Fibroblast of lung (primary cell): ENCODE results near the gene SP4. TPM values are rescaled to one million over a fixed set of nuclear protein-coding genes. Genes with fewer than 3 reads are reported as not detected.

Source experiments
- DNase-seq, 2 donors: peaks; one replicate each; pipeline versions ENCODE4 v3.0.0 to v3.0.0-alpha.2; 2010; ENCODE audit warnings: low read depth in 2 of 2
- H2AFZ ChIP-seq: 2 replicates; pipeline ENCODE4 v1.5.1; 2012; ENCODE audit warnings: low read length, control low read depth, inconsistent platforms
- H3K27ac ChIP-seq: 2 replicates; pipeline ENCODE4 v1.5.1; 2011; ENCODE audit warnings: low read length, control low read depth; ENCODE audit not compliant: insufficient read depth
- H3K27me3 ChIP-seq: 2 replicates; pipeline ENCODE4 v1.5.1; 2011; ENCODE audit warnings: mild to moderate bottlenecking, low read length; ENCODE audit not compliant: control insufficient read depth, insufficient read depth
- H3K36me3 ChIP-seq: 2 replicates; pipeline ENCODE4 v1.5.1; 2011; ENCODE audit warnings: low read length; ENCODE audit not compliant: control insufficient read depth, insufficient read depth
- H3K4me1 ChIP-seq: 2 replicates; pipeline ENCODE4 v1.5.1; 2011; ENCODE audit warnings: low read length; ENCODE audit not compliant: control insufficient read depth, insufficient read depth; ENCODE audit errors: extremely low read depth
- H3K4me2 ChIP-seq: 2 replicates; pipeline ENCODE4 v1.5.1; 2011; ENCODE audit warnings: low read length, control low read depth; ENCODE audit not compliant: insufficient read depth; ENCODE audit errors: extremely low read depth
- H3K4me3 ChIP-seq, 4 experiments: fragments of 200-600 bp in 1 of 4; sonication (generic) in 1 of 4; replicated peaks in 1 of 4; 2 replicates each; pipeline ENCODE4 v1.5.1; 2011 to 2016; ENCODE audit warnings: low read length in 4 of 4, low read depth in 3 of 4, mild to moderate bottlenecking in 3 of 4, control low read depth in 2 of 4, inconsistent platforms in 1 of 4, mixed read lengths in 1 of 4; ENCODE audit not compliant: insufficient read depth in 1 of 4; ENCODE audit errors: control extremely low read depth in 1 of 4
- H3K79me2 ChIP-seq: 2 replicates; pipeline ENCODE4 v1.5.1; 2012; ENCODE audit warnings: mild to moderate bottlenecking, low read length, inconsistent platforms; ENCODE audit not compliant: control insufficient read depth, insufficient read depth
- H3K9ac ChIP-seq: 2 replicates; pipeline ENCODE4 v1.5.1; 2011; ENCODE audit warnings: mild to moderate bottlenecking, low read length, control low read depth; ENCODE audit not compliant: insufficient read depth
- H3K9me3 ChIP-seq: 2 replicates; pipeline ENCODE4 v1.5.1; 2012; ENCODE audit warnings: low read depth, low read length; ENCODE audit not compliant: control insufficient read depth, insufficient read depth
- H4K20me1 ChIP-seq: 2 replicates; pipeline ENCODE4 v1.5.1; 2011; ENCODE audit warnings: low read length; ENCODE audit not compliant: control insufficient read depth, insufficient read depth; ENCODE audit errors: extremely low read depth
- CTCF ChIP-seq, 2 donors: IDR thresholded peaks in 1 of 2; conservative IDR thresholded peaks in 1 of 2; 1 replicate in 1 of 2; 2 replicates in 1 of 2; pipeline ENCODE4 v1.5.1; 2011 to 2012; ENCODE audit warnings: low read length in 2 of 2, control low read depth in 1 of 2, inconsistent platforms in 1 of 2, low read depth in 1 of 2, mild to moderate bottlenecking in 1 of 2
- EZH2 ChIP-seq: IDR thresholded peaks from 2 replicates; pipeline ENCODE4 v1.5.1; 2012; ENCODE audit warnings: low read length, control low read depth, mild to moderate bottlenecking; ENCODE audit errors: missing control alignments
- polyA plus RNA-seq, 2 donors: library from polyadenylated mRNA; depleted of rRNA in 1 of 2; stranded (reverse) in 1 of 2; unstranded in 1 of 2; fragments of >200 nt; gene quantifications; 2 replicates each; pipeline ENCODE4 v1.2.1, GENCODE V29; 2011 to 2012; ENCODE audit warnings: missing spikeins in 1 of 2
- total RNA-seq: library from RNA; depleted of rRNA; stranded (reverse); fragments of >200 nt; gene quantifications from 2 replicates; pipeline ENCODE4 v1.2.1, GENCODE V29; 2014

SP4 gene
- total and polyA plus RNA-seq, 2 donors (not counting 1 experiment from before 2014, with no cell fraction given) = 2.9 to 8.8 TPM

- no peaks in the 10 kb centered on the region for H3K4me1 ChIP-seq
These were observed 717 bp downstream of the SP4 start for GRCh38 chr7:21428659-21428941.

GRCh38 chr7:21429021-21429420 lies 1.1 kb downstream of the SP4 start:
- Histone ChIP-seq H3K9ac (no peak overlapping the region), H3K4me3 (peak overlapping the region; percentile 62 to 88 (median 80)), H3K27ac (no peak overlapping the region), H4K20me1 (no peaks in the 10 kb centered on the region), H3K9me3 (no peaks in the 10 kb centered on the region), H3K79me2 (no peaks in the 10 kb centered on the region), H3K4me2 (peak overlapping the region; percentile 76), H3K27me3 (no peaks in the 10 kb centered on the region), H3K36me3 (no peaks in the 10 kb centered on the region), H2AFZ (no peak overlapping the region), H3K4me1 (no peaks in the 10 kb centered on the region)
- DNase-seq = no peak
- no peak for TF ChIP-seq CTCF (conservative IDR thresholded peaks at IDR 0.05 in 1 of 2, IDR thresholded peaks at IDR 0.05 in 1 of 2; ENCODE audit: low read depth in 1 of 2, low read length in 2 of 2)
- TF ChIP-seq EZH2 = no peak

More at GRCh38 chr7:21428659-21428941, 717 bp downstream of the SP4 start:
- Histone ChIP-seq H3K27me3 (no peaks in the 10 kb centered on the region), H4K20me1 (no peaks in the 10 kb centered on the region), H3K36me3 (no peaks in the 10 kb centered on the region), H3K4me2 (peak overlapping the region; percentile 76), H3K9me3 (no peaks in the 10 kb centered on the region), H3K9ac (peak overlapping the region; percentile 55), H2AFZ (peak overlapping the region; percentile 76), H3K79me2 (no peaks in the 10 kb centered on the region), H3K4me3 (peak overlapping the region; percentile 62 to 88 (median 80)), H3K27ac (peak overlapping the region; percentile 46)
- TF ChIP-seq EZH2 (no peak), CTCF (conservative IDR thresholded peaks at IDR 0.05 in 1 of 2, IDR thresholded peaks at IDR 0.05 in 1 of 2; ENCODE audit: low read depth in 1 of 2, low read length in 2 of 2) (no peak)
- DNase-seq = no peak

DNA sequence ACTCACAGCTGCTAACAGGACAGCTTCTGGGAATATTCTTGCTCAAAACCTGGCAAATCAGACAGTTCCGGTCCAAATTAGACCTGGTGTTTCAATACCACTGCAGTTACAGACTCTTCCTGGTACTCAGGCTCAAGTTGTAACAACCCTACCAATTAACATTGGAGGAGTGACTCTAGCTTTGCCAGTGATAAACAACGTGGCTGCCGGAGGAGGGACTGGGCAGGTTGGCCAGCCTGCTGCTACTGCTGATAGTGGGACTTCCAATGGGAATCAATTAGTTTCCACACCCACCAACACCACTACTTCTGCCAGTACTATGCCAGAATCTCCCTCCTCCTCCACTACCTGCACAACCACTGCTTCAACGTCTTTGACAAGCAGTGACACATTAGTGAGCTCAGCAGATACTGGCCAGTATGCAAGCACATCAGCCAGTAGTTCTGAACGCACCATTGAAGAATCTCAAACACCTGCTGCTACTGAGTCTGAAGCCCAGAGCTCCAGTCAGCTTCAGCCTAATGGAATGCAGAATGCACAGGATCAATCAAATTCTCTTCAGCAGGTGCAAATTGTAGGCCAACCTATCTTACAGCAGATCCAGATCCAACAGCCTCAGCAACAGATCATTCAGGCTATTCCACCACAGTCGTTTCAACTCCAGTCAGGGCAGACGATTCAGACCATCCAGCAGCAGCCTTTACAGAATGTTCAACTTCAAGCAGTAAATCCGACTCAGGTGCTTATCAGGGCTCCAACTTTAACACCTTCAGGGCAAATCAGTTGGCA lies 2.1 kb downstream of the SP4 start:
- TF ChIP-seq CTCF (conservative IDR thresholded peaks at IDR 0.05 in 1 of 2, IDR thresholded peaks at IDR 0.05 in 1 of 2; ENCODE audit: low read depth in 1 of 2, low read length in 2 of 2) = no peak
- no peak for TF ChIP-seq EZH2
- Histone ChIP-seq H3K4me3 (no peak overlapping the region), H3K79me2 (no peaks in the 10 kb centered on the region), H3K4me2 (no peak overlapping the region), H3K9me3 (no peaks in the 10 kb centered on the region), H3K9ac (no peak overlapping the region), H2AFZ (no peak overlapping the region), H4K20me1 (no peaks in the 10 kb centered on the region), H3K36me3 (no peaks in the 10 kb centered on the region), H3K4me1 (no peaks in the 10 kb centered on the region), H3K27me3 (no peaks in the 10 kb centered on the region), H3K27ac (no peak overlapping the region)
- no peak for DNase-seq
